GM18867 (cell line): Measurements from ENCODE around the gene COPZ2.
"Not testable (repeated sequence)": the region's sequence is repeated elsewhere in the genome, so short reads cannot be mapped to it uniquely, and the experiment has no call there.

Experiments
- ATAC-seq: cut with Tn5 transposase; IDR thresholded peaks from one replicate; pipeline ENCODE4 v1.9.1; 2021; ENCODE audit warnings: mild to moderate bottlenecking, moderate library complexity; ENCODE audit not compliant: unreplicated experiment

COPZ2 gene

DNA sequence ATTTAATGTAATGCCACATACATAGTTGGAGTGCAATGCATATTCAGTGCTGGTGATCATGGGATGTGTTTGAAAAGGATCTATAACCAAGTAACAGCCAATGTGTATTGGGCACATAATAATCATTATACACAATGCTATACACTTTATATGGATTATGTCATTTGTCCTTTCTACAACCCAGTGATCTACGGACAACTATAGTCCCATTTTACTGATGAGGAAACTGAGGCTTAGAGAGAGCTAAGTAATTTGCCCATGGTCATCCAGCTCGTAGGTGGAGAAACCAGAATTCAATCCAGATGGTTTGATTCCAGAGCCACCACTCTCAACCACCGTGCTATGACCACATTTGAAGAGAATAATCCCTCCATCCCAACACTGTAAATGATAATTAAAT is 27.4 kb downstream of the COPZ2 start:
- ATAC-seq = no peak

DNA sequence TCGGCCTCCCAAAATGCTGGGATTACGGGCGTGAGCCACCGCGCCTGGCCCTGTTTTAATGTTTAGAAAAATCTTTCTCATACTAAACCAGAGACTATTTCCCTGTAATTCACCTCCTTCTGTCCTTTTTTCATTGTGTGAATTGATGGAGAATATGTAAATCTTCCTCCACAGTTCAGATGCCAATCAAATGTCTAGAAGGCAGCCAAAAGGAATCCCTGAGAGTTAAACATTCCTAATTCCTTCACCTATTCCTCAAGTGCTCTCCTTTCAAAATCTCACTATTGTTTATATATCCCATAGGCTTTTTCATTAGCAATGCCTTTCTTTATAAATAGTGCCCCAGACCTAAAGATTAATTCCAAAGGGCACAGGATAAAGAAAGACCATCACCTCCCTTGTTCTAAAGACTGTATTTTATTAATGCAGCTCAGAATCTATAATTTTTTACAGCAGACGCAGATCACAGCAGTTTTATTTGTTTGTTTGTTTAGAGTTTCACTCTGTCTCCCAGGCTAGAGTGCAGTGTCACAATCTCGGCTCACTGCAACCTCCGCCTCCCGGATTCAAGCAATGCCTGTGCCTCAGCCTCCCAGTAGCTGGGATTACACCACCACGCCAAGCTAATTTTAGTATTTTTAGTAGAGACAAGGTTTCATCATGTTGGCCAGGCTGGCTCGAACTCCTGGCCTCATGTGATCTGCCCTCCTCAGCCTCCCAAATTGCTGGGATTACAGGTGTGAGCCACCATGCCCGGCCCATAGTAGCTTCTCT is 30.5 kb downstream of the COPZ2 start:
- no peak for ATAC-seq

DNA sequence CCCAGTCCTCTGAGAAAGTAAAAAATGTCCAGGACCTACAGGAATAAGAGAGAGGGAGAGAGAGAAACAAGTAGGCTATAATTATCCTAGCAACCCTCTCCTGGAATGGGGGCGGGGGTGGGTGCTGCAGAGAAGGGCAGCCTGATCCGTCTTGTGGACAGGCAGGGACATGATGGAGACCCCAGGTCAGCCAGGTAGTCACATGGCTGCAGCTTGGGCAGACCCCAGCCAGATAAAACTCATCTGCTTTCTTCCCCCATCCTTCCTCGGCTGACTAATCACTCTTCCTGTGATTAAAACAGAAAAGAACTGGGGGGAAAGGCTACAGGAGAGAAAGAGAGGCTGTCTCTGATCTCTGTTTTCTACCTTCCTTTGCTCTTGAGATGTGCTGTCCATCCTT is 32.6 kb downstream of the COPZ2 start:
- no peak for ATAC-seq

DNA sequence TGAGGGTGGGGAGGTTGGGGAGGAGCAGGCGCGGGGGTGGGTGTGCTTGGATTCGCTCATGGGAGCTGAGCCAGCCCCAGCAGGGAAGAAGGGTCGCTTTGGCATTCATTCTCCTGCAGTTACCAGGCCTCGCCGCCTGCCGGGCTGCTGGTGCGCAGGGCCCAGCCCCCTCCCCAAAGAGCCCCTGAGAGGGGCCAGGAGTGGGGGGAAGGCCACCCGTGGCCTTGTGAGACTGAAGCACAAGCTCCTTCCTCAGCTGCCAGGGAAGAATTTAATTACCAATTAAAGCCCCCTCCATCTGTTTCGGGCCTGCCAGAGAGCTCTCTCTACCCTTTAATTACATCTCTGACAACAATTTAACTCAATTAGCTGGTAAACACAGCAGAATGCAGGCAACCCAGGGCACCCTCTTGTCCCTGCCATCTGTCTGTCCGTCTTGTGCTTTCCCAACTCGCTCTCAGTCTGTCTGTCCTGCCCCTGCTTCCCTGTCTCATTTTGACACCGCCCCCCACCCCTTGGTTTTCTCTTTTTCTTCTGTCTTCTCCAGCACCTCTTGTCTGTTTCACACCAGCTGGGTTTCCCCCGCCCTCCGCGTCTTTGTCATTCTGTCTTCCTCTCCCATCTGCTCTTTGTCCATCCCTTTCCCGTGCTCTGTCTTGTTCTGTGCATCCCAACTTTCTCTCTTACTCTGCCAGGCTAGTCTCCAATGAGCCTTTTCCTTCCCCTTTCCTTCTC is 34.0 kb downstream of the COPZ2 start:
- no peak for ATAC-seq

DNA sequence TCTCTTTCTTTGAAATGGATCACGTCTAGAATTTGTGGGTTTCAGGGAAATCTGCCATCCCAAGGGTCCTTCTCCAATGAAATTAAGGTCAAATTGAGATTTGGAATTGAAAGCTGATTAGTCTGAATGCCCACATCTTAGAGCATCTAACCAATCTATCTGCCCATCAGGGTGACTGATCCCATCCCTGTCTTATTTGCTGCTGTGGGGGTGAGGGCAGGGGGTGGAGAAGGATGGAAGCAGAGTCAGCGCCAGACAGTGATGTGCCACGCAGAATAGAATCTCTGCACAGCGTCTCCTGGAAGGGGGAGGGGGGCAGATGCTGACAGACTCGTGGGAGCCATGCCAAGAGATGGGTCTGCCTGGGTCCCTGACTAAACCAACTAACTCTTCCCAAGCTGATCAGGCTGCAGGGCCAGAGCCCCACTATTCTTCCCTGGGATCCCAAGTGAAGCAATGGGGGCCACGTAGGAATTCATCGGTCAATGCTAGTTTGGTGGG is 34.6 kb downstream of the COPZ2 start:
- ATAC-seq = no peak

DNA sequence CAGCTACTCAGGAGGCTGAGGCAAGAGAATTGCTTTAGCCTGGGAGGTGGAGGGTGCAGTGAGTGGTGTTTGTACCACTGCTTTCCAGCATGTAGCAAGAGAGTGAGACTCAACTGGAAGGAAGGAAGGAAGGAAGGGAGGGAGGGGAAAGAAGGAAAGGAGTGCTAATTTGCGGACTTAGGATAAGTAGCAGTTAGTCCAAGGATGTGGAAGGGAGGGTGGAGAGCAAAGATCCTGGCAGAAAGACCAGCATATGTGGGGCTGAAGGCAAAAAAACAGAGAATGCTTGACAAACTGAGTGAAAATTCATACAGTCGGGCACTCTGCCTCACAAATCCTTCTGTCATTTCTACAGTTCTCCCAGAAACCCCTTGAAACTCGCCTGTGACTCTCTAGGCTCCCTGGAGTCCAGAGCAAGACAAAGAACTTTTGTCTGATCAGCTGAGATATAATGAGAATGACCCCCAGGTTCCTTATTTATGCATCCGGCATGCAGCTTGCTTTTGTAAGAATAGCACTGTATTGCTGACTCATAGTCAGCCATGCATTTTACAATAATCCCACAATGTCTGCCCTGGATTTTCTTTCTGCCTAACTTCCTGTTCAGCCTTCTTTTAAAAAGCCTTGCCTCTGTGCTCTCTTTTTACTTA is 35.2 kb downstream of the COPZ2 start:
- ATAC-seq = no peak

DNA sequence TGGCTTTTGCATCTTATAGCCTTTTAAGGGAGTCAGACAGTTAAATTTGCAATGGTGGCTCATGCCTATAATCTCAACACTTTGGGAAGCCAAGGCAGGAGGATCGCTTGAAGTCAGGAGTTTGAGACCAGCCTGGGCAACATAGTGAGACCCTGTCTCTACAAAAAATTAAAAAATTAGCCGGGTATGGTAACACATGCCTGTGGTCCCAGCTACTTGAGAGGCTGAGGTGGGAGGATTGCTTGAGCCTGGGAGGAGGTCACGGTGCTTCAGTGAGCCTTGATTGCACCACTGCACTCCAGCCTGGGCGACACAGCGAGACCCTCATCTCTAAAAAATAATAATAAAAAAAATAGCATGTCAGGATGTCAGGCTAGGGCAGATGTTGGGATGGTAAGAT is 35.9 kb downstream of the COPZ2 start:
- ATAC-seq = not testable (repeated sequence)

DNA sequence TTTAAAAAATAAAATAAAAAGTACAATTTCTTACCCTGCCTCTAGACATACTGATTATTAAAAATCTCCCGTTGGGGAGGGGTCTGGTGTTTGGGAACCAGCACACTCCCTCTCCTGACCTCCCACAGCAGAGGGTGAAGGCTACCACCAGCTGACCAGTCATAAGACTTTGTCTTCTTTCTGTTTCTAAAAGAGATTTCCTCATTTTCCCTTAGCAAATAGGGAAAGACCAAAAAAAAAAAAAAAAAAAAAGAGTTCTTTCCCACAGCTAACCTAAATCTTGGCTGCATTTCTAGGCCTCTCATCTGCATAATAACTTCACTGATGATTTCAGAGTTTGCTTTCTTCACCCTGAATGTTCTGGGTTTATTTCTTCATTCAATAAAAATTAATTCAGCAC is 36.4 kb downstream of the COPZ2 start:
- ATAC-seq = no peak

DNA sequence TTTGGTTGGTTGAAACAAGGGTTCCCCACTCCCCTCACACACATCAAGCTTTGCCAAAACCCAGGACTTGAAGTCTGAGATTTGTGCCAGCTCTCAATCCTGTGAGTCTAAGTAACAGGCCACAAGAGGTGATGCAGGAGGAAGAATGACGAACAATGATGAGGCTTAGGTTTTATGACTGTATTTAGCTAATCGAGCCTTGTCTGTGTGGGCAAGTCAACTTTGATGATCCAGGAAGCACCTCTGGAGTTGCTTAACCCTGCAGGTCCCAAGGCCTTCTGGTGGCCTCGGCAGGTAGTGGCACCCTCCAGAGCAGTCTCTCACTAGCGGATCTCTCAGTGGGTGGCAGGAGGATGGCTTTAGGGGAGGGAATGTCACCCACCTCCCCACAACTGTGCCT is 38.0 kb downstream of the COPZ2 start:
- ATAC-seq = no peak

DNA sequence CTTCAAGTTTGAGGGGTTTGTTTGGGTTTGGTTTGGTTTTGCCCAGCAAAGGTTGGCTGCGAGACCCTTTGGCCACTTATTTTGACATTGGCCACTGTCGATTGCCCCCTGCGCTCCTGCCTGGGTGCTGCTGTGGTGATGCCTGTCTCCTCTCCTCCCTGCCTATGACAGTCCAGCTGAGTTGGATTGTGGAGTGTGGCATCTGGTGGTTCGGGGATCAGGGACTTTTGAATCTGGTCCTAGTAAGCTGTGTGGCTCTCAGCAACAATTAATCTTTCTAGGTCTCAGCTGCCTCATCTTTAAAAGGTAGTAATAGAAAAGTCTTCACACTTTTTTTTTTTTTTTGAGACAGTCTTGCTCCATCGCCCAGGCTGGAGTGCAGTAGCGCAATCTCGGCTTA is 39.6 kb downstream of the COPZ2 start:
- ATAC-seq = no peak

DNA sequence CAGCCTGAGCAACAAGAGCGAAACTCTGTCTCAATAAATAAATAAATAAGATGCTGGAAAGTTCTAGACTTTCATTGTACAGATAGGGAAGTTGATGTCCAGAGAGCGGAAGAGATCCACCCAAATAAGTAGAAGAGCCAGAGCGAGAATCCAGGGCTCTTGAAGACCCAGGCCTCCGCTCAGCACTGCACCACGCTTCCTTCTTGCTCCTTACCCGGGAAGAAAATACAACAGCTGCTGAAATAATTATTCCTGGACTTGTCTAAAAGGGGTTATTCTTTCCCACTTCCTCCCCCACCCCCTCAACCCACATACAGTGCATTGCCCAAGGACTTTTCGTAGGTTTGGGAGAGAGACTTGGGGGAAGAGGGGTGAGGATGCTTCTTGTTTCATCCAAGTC is 40.0 kb downstream of the COPZ2 start:
- ATAC-seq = no peak

DNA sequence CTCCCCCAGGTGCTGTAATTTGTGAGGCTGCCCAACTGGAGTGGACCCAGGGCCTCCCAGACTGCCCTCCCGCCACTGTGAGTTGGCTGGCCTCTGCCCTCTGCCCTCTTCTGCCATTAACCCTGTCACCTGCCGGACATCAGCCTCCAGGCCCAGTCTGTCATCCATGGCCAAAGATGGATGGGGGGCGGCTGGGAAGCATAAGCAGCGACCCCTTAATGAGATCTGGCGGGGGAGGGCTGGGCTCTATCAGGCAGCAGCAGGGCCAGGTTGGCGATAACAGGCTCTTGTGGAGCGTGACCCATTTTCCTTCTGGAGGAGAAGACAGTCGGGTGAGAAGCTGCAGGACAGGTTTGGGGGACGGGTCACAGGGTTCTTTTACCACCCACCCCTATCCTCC is 41.4 kb downstream of the COPZ2 start:
- ATAC-seq = no peak

DNA sequence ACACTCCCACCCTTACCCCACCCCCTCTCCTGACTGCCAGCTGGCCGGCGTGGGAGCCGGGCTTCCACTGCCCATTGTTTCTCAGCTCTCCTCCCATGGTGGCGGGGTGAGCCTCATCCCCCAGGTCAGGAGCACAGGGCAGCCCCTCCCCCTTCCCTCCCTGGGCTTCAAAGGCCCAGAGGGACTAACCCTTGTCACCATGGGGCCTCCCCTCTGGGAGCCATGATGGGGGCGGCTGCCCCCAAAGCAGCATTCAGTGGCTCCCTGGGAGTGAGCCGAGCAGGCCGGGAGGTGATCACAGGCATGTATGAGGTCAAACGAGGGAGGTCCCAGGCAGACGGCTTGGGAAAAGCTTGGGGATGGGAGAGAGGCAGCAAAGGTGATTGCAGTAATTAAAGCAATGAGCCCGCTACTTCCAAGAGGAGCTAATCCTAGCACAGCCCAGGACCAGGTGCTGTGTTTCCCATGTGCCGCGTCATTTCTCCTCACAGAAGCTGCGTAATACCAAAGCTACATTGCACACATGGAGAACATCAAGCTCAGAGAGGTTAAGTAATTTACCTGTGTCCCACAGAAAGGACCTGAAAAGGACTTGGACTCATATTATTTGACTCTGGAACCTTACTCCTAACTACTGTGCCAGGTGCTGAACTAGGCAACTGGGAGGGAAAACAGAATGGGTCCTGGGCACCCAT is 42.2 kb downstream of the COPZ2 start:
- no peak for ATAC-seq

DNA sequence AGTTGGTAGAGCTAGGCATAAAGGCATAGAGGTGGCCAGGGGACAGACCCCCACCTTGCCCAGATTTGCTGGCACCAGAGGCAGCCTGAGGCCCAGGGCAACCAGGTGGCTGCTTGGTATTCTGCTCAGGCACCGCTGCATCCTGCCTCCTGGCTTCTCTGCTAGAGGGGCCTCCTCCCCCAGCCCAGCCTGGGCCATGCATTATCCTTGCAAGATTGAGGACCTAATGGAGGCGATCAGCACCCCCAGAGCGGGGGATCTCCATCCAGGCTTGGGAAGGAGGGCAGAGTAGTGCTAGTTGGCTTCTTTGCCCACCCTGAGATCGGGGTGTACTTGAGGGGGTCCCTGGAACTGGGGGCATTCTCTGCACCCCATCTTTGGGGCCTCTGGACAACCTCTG is 42.9 kb downstream of the COPZ2 start:
- no peak for ATAC-seq

DNA sequence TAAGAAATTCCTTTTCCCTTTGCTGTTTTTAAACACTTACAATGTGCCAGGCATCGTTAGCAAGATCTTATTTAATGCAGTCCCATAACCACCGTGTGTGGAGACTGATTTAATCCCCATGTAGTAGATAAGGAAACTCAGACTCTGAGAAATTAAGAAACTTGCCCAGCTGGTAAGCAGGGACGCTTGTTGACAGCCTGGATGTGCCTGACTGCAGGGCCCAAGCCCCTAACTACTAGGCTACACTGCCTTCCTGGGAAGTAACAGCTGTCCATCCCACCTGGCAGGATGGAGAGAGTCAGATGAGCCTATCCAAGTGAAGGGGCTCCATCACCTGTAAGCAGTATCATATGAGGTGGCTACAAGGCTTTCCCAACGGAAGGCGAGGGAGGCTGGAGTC is 43.6 kb downstream of the COPZ2 start:
- no peak for ATAC-seq

DNA sequence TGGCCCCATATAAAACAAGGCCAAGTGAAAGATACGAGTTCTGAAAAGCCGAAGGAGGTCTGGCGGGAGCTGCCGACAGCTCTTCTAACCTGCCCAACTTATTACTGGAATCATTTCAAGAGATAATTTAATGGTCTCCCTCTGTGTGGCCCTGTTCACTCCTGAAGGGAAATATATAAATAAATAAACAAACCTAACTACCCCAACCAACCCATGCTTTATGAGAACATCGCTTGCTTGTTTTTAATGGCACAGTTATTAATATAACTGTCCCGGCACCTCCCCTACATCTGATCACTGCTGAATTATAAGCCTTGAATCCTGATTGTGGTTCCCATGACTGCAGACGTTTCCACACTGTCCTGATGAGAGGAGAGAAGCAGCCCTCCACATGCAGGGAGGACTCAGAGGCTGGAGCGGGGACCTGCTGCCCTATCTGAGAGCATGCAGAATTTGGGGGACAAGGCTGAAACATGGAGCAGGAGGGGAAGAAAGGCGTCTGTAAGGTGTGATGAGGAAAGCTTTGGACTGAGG is 44.5 kb downstream of the COPZ2 start:
- ATAC-seq = no peak

DNA sequence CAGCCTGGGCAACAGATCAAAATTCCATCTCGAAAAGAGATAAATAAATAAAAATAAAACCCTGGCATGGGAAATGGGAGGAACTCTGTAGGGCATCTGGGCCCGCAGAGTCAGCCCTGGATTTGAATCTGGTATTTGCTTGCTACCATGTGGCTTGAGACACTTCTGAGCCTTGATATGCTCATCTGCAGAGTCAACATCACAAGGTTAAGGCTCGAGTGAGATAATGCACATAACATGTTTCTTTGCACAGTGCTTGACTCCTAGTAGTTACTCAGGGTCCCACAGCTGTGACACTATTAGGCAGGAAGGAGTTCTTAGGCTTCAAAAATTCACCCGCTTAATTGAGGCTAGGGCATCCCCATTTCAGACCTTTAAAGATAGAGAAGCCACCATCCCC is 45.4 kb downstream of the COPZ2 start:
- no peak for ATAC-seq

DNA sequence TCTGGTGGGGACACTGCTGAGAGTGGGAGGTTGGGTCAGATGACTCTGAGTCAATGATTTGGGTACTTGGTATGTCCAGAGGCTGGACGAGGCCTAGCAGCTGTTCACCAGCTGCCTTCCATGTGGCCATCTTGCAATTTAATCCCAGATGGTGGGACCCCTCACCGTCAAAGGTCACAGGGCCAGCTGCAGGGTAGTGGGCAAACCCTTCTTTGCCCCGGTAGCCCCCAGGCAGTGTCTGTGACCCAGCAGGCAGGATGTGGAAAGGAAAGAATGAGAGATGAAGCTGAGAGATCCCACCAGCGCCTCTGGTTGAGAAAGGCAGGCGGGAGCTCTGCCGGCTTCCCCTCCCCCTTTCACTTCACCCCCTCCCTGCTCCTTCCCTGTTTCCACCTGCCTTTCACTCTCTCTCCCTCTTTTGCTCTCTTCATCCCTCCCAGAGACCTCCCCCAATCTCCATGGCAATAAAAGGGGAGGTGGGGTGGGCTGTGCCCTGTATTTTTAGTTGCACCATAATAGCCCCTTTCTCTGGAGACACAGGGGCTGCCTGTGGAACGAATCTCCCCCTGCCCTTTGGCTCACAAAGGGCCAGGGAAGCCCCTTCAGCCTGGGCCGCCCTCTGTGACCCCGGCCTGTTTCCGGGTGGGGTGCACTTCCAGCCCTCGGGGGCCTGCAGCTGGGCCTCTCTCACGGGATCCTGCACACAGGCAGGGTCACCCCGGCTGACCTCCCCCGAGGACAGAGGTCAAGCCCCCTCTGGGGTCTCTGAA is 46.5 kb downstream of the COPZ2 start:
- no peak for ATAC-seq

DNA sequence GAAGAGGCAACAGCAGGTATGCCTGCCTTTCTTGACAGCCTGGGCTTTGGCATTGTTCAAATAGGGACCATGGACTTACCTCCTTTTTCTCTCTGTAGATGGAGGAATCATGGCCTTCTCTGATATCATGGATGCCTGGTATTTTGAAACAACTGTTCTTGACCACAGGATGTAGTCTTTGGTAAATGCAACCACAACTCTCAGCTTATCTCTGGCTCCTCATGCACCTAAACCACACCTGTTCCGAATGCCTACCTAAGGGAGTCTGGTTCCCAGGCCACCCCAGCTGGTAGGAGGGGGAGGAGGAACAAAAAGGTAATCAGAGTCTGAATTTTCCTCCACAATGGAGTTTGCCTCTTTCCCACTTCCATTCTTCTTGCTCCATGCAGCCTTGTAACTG is 47.9 kb downstream of the COPZ2 start:
- no peak for ATAC-seq

DNA sequence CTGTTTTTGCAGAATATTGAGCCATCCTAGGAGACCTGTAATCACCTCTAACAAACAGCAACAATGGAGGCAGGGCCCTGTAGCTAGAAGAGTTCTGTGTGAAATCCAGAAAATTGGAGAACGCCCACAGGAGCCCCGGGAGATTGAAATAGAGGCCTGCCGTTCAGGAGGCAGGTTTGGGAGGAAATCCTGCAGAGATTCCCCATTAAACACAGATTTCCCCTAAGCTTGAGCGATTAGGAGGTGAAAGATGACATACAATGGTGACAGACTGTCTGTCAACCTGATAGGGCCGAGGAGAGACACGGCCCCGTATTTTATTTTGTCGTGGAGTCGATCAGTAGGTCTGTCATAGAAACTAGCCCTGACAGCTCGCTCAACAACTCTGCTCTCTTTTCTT is 48.4 kb downstream of the COPZ2 start:
- ATAC-seq = no peak
